ENCODE measurements around the gene ULBP2. TPM values are rescaled to one million over a fixed set of nuclear protein-coding genes. Genes with fewer than 3 reads are reported as not detected.
"Not testable (repeated sequence)": the region's sequence is repeated elsewhere in the genome, so short reads cannot be mapped to it uniquely, and the experiment has no call there.

The ULBP2 gene
- polyA plus RNA-seq, 3 donors, result 0.65 to 0.87 (median 0.68) TPM

- no peak for DNase-seq (ENCODE audit: low read depth in 3 of 3, low spot score in 2 of 3)
Observed at GRCh38 chr6:149965194-149966020, 23.6 kb downstream of the ULBP2 start.

GRCh38 chr6:149966319-149966718 is 24.5 kb downstream of the ULBP2 start:
- not testable (repeated sequence) for DNase-seq (ENCODE audit: low read depth in 3 of 3, low spot score in 2 of 3)

- DNase-seq (ENCODE audit: low read depth in 3 of 3, low spot score in 2 of 3), result no peak
Observed at GRCh38 chr6:149967591-149967990, 25.8 kb downstream of the ULBP2 start.

GRCh38 chr6:149967999-149968398 is 26.2 kb downstream of the ULBP2 start:
- DNase-seq (ENCODE audit: low read depth in 3 of 3, low spot score in 2 of 3), result not testable (repeated sequence)

GRCh38 chr6:149968909-149969308 is 27.1 kb downstream of the ULBP2 start:
- DNase-seq (ENCODE audit: low read depth in 3 of 3, low spot score in 2 of 3), result not testable (repeated sequence)

GRCh38 chr6:149969635-149970034 is 27.8 kb downstream of the ULBP2 start:
- no peak for DNase-seq (ENCODE audit: low read depth in 3 of 3, low spot score in 2 of 3)

- DNase-seq (ENCODE audit: low read depth in 3 of 3, low spot score in 2 of 3), result not testable (repeated sequence)
Observed at GRCh38 chr6:149974394-149974793, 32.6 kb downstream of the ULBP2 start.

GRCh38 chr6:149974825-149975224 is 33.0 kb downstream of the ULBP2 start:
- no peak for DNase-seq (ENCODE audit: low read depth in 3 of 3, low spot score in 2 of 3)

- DNase-seq (ENCODE audit: low read depth in 3 of 3, low spot score in 2 of 3), result no peak
Observed at GRCh38 chr6:149975400-149975799, 33.6 kb downstream of the ULBP2 start.

GRCh38 chr6:149977221-149977620 is 35.4 kb downstream of the ULBP2 start:
- no peak for DNase-seq (ENCODE audit: low read depth in 3 of 3, low spot score in 2 of 3)

- no peak for DNase-seq (ENCODE audit: low read depth in 3 of 3, low spot score in 2 of 3)
Observed at GRCh38 chr6:149978610-149979009, 36.8 kb downstream of the ULBP2 start.

- no peak for DNase-seq (ENCODE audit: low read depth in 3 of 3, low spot score in 2 of 3)
Observed at GRCh38 chr6:149979293-149979692, 37.5 kb downstream of the ULBP2 start.

- no peak for DNase-seq (ENCODE audit: low read depth in 3 of 3, low spot score in 2 of 3)
Observed at GRCh38 chr6:149983145-149983544, 41.3 kb downstream of the ULBP2 start.

GRCh38 chr6:149984773-149985172 is 43.0 kb downstream of the ULBP2 start:
- DNase-seq (ENCODE audit: low read depth in 3 of 3, low spot score in 2 of 3), result no peak

- DNase-seq (ENCODE audit: low read depth in 3 of 3, low spot score in 2 of 3), result no peak
Observed at GRCh38 chr6:149985481-149985937, 43.7 kb downstream of the ULBP2 start.

GRCh38 chr6:149987602-149988107 is 45.8 kb downstream of the ULBP2 start:
- DNase-seq (ENCODE audit: low read depth in 3 of 3, low spot score in 2 of 3), result no peak

GRCh38 chr6:149988550-149989346 is 46.9 kb downstream of the ULBP2 start:
- no peak for DNase-seq (ENCODE audit: low read depth in 3 of 3, low spot score in 2 of 3)

GRCh38 chr6:149990212-149990660 is 48.4 kb downstream of the ULBP2 start:
- DNase-seq (ENCODE audit: low read depth in 3 of 3, low spot score in 2 of 3), result no peak

GRCh38 chr6:149990661-149991471 is 49.1 kb downstream of the ULBP2 start:
- no peak for DNase-seq (ENCODE audit: low read depth in 3 of 3, low spot score in 2 of 3)

- DNase-seq (ENCODE audit: low read depth in 3 of 3, low spot score in 2 of 3), result not testable (repeated sequence)
Observed at GRCh38 chr6:149991472-149991795, 49.6 kb downstream of the ULBP2 start.

- DNase-seq (ENCODE audit: low read depth in 3 of 3, low spot score in 2 of 3), result no peak
Observed at GRCh38 chr6:149991838-149992237, 50.0 kb downstream of the ULBP2 start.
